Right lobe of liver (tissue), 6 donors: ENCODE measurements around the gene TECPR1. TPM values are rescaled to one million over a fixed set of nuclear protein-coding genes. Genes with fewer than 3 reads are reported as not detected.
A peak's percentile ranks its signal among the peaks of the same experiment; 100 is the strongest.

Experiments
- ATAC-seq, 4 donors: fragments of 200-7000 bp; cut with Tn5 transposase; one replicate each; pipeline ENCODE4 v1.9.1; 2020; ENCODE audit warnings: mild to moderate bottlenecking in 4 of 4, moderate library complexity in 4 of 4
- DNase-seq, 3 donors: peaks; one replicate each; pipeline ENCODE4 v3.0.0-alpha.2; 2020
- H3K27ac ChIP-seq, 3 donors: fragments of 200-600 bp; one replicate each; pipeline ENCODE4 v1.8.0; 2022
- H3K27me3 ChIP-seq, 2 donors: fragments of 200-600 bp; one replicate each; pipeline ENCODE4 v1.8.0; 2022
- H3K36me3 ChIP-seq, 4 donors: fragments of 200-600 bp; sonication (generic) in 1 of 4; one replicate each; pipeline versions ENCODE4 v1.5.1 to v1.8.0; 2017 to 2022; ENCODE audit warnings: control low read depth in 1 of 4
- H3K4me1 ChIP-seq, 4 donors: fragments of 200-600 bp; sonication (generic) in 1 of 4; one replicate each; pipeline versions ENCODE4 v1.5.1 to v1.8.0; 2017 to 2022; ENCODE audit warnings: control low read depth in 1 of 4
- H3K4me3 ChIP-seq, 3 donors: fragments of 200-600 bp; one replicate each; pipeline ENCODE4 v1.8.0; 2022
- H3K9me3 ChIP-seq, 4 donors: fragments of 200-600 bp; sonication (generic) in 1 of 4; one replicate each; pipeline versions ENCODE4 v1.5.1 to v1.8.0; 2017 to 2022; ENCODE audit warnings: control low read depth in 1 of 4
- POLR2A ChIP-seq: fragments of 450-650 bp; IDR thresholded peaks from one replicate; pipeline ENCODE4 v1.6.1; 2017; ENCODE audit warnings: antibody characterized with exemption, mild to moderate bottlenecking
- WGBS: methylation state at CpG from one replicate; pipeline ENCODE4 v1.1.6; 2018; ENCODE audit warnings: low coverage, low lambda C conversion rate; ENCODE audit not compliant: insufficient coverage; ENCODE audit errors: missing lambda C conversion rate; 5-methylcytosine and 5-hydroxymethylcytosine counted together
- intact Hi-C, 2 donors: fragments of 100-400 bp; cut with DNase I; formaldehyde crosslinking; loops; one replicate each; pipeline versions ENCODE4 v1.11.2 to v1.14.1; 2022
- total RNA-seq, 6 experiments: library from RNA; depleted of rRNA in 2 of 6; stranded (reverse); fragments of >200 nt in 2 of 6; fragmentation: NEBNext Ultra II Directional in 3 of 6; extraction: Animal tissue kit (Norgen Biotek cat#: 25700) in 3 of 6; gene quantifications; one replicate each; pipeline versions ENCODE4 v1.1.0 to v1.2.4, GENCODE V29; 2016 to 2023
- TF ChIP-seq, protein P1 (sequence below), 4 donors: fragments of 200-600 bp in 3 of 4; fragments of 450-650 bp in 1 of 4; IDR thresholded peaks; one replicate each; pipeline versions ENCODE4 v1.5.1 to v1.8.0; 2016 to 2022; ENCODE audit warnings: antibody characterized with exemption in 4 of 4, mild to moderate bottlenecking in 2 of 4
- donor health status: DM: no; HTN: yes; CAD: no.
- donor health status: DM: no; HTN: no; CAD: no.
- donor health status: DM: no; HTN: no; CAD: no.
- donor health status: DM: no; HTN: yes; CAD: no.
- donor health status: DM: no; HTN: yes; CAD: no.

Gene TECPR1
- total RNA-seq, 6 experiments from 2014 or later = 9.4 to 14.9 (median 12.4) TPM

- no peak overlapping the region for H3K4me3 ChIP-seq
- intact Hi-C loops = no loop called here
- no peaks in the 10 kb centered on the region for H3K27me3 ChIP-seq
- peaks cover 0 to 10% (median 0%) of the 10 kb centered on the region in 4 donors for H3K36me3 ChIP-seq
- no peaks in the 10 kb centered on the region for H3K4me1 ChIP-seq
- no peak for ATAC-seq
- DNase-seq = no peak
- TF ChIP-seq, protein P1, sequence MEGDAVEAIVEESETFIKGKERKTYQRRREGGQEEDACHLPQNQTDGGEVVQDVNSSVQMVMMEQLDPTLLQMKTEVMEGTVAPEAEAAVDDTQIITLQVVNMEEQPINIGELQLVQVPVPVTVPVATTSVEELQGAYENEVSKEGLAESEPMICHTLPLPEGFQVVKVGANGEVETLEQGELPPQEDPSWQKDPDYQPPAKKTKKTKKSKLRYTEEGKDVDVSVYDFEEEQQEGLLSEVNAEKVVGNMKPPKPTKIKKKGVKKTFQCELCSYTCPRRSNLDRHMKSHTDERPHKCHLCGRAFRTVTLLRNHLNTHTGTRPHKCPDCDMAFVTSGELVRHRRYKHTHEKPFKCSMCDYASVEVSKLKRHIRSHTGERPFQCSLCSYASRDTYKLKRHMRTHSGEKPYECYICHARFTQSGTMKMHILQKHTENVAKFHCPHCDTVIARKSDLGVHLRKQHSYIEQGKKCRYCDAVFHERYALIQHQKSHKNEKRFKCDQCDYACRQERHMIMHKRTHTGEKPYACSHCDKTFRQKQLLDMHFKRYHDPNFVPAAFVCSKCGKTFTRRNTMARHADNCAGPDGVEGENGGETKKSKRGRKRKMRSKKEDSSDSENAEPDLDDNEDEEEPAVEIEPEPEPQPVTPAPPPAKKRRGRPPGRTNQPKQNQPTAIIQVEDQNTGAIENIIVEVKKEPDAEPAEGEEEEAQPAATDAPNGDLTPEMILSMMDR (IDR thresholded peaks at IDR 0.05) = no peak
- TF ChIP-seq POLR2A = no peak
- no peak overlapping the region for H3K27ac ChIP-seq
- no CpG with 5 or more reads among the region's 16 CpGs for WGBS
- no peaks in the 10 kb centered on the region for H3K9me3 ChIP-seq
Observed at GRCh38 chr7:98225913-98226614, 26.0 kb downstream of the TECPR1 start.

GRCh38 chr7:98224701-98225181, 27.3 kb downstream of the TECPR1 start:
- Histone ChIP-seq H3K27me3 (no peaks in the 10 kb centered on the region), H3K36me3 (peaks cover 0 to 10% (median 0%) of the 10 kb centered on the region in 4 donors), H3K9me3 (no peaks in the 10 kb centered on the region), H3K4me1 (no peaks in the 10 kb centered on the region), H3K27ac (no peak overlapping the region), H3K4me3 (no peak overlapping the region)
- TF ChIP-seq, protein P1 (IDR thresholded peaks at IDR 0.05) = no peak
- TF ChIP-seq POLR2A = no peak
- intact Hi-C loops = no loop called here
- WGBS = no CpG with 5 or more reads among the region's 21 CpGs
- no peak for ATAC-seq
- DNase-seq = peak in 1 of 3 donors; percentile 43

GRCh38 chr7:98223898-98224700, 27.9 kb downstream of the TECPR1 start:
- peak in 2 of 4 donors; percentile 13 to 20 for ATAC-seq

DNA sequence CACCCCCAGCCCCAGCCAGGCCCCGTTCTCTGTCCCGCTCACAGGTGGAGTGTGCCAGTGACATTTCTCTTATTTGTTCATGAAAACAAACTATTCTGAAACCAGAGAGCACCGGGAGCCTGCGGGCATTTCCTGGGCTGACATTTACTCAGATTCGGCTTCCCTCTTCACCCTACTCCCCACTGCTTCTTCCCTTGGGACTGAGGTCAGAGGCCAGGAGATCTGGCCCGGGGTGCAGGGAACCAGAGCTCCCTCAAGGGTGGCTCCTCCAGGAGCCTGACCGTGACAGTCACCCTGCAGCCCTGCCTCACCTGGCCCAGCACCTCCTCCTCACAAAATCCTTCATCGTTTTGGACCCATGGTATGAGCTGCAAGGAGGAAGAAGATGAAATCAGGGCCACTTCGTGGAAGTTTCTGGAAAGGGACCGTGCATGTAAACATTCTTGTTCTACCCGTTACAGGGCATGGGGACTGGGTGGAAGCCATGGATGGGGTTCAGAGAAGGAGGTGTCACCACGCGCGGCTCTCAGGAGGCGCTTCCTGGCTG, 28.6 kb downstream of the TECPR1 start:
- H3K9me3 ChIP-seq = no peaks in the 10 kb centered on the region
- H3K27me3 ChIP-seq = no peaks in the 10 kb centered on the region
- ATAC-seq (no peak), DNase-seq (peak in 2 of 3 donors; percentile 7 to 29)
- H3K36me3 ChIP-seq = peaks cover 0 to 10% (median 0%) of the 10 kb centered on the region in 4 donors
- H3K4me3 ChIP-seq = no peak overlapping the region
- no peak for TF ChIP-seq POLR2A
- TF ChIP-seq, protein P1 (IDR thresholded peaks at IDR 0.05) = no peak
- H3K27ac ChIP-seq = no peak overlapping the region
- WGBS = 82% methylated on average over 4 of the region's 15 CpGs
- intact Hi-C loops = no loop called here
- H3K4me1 ChIP-seq = no peaks in the 10 kb centered on the region

More at GRCh38 chr7:98223898-98224700, 27.9 kb downstream of the TECPR1 start:
- no peak overlapping the region for H3K27ac ChIP-seq
- peaks cover 0 to 10% (median 0%) of the 10 kb centered on the region in 4 donors for H3K36me3 ChIP-seq
- H3K9me3 ChIP-seq = no peaks in the 10 kb centered on the region
- peak in 2 of 3 donors; percentile 13 to 50 for DNase-seq
- no peak overlapping the region for H3K4me3 ChIP-seq
- no peaks in the 10 kb centered on the region for H3K27me3 ChIP-seq
- no peaks in the 10 kb centered on the region for H3K4me1 ChIP-seq
- intact Hi-C loops = no loop called here
- no CpG with 5 or more reads among the region's 21 CpGs for WGBS
- no peak for TF ChIP-seq POLR2A
- TF ChIP-seq, protein P1 (IDR thresholded peaks at IDR 0.05) = no peak
